ENCODE data around the gene PEX16.
A peak's percentile ranks its signal among the peaks of the same experiment; 100 is the strongest.
"Not testable (repeated sequence)": the region's sequence is repeated elsewhere in the genome, so short reads cannot be mapped to it uniquely, and the experiment has no call there.

The PEX16 gene

GRCh38 chr11:45918331-45918941, 759 bp upstream of the PEX16 start:
- peak; percentile 37 for DNase-seq

DNA sequence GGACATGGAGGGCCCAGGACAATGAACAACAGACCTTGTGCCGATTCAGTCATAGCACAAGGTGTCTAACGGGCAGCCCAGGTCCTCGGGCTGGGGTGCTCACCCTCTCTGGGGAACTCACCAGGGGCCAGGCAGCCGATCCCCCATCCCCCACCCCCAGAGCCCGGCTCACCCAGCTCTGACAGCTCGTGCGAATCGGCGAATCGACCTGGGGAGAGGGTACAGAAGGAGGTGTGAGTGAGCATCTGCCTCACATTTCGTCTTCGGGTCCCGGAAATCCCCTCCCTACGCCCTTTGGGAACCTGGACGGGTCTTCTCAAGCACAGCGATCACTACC, 423 bp downstream of the PEX16 start:
- no peak for DNase-seq

DNA sequence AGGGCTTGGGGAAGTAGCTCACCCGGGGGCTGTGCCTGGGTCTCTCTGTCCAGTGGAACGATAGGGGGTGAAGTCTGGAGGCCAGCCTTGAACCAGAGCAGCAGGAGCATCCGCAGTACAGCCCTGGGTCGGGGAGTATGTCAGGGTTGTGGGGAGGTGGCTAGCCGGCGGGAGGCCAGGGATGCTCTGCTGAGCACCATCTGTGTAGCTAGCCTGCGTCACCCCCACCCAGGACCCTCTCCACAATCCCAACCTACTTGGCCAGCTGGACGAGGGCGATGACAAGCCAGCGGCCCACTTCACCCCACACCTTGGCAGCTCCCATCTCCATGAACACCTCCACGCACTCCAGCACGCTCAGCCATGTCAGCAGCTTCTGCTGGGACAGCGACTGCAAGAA, 2.2 kb downstream of the PEX16 start:
- no peak for DNase-seq

- DNase-seq: no peak
Observed at GRCh38 chr11:45913942-45914635, 3.6 kb downstream of the PEX16 start.

DNA sequence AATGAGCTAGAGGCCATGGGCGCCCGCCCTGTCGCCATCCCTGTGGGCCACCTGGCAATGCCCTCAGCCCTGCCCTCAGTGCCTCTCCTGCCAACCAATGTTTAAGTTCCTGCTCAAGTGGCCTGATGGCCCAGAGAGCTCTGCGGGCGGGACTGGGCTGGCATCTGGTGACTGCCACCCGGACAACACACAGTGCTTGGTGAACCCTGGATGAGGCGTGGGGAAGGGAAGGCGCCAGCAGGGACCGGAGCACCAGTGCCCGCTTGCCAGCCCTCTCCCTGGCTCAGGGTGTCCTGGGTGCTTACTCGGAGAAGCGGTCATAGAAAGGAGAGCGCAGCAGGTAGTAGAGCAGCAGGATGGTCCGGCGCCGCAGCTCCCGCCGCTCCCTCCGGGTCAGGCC, 4.2 kb downstream of the PEX16 start:
- no peak for DNase-seq

DNA sequence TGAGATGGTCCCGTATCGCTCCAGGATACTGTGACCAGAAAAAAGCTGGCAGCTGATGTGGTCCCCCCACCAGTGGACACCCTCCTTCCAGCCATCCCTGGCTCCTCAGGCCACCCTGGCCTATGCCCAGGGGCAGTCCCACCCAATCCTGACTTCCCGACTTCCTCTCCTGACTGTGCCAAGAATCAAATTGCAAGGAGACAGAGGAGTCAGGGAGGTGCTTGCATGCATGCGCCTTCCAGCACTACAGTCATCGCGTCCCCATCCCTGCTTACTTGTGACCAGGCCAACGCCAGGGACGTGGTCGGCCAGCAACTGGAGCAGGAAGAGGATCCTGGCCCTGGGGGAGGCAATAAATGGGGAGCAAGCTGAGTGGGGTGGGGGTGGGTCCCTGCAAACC, 7.1 kb downstream of the PEX16 start:
- no peak for DNase-seq

DNA sequence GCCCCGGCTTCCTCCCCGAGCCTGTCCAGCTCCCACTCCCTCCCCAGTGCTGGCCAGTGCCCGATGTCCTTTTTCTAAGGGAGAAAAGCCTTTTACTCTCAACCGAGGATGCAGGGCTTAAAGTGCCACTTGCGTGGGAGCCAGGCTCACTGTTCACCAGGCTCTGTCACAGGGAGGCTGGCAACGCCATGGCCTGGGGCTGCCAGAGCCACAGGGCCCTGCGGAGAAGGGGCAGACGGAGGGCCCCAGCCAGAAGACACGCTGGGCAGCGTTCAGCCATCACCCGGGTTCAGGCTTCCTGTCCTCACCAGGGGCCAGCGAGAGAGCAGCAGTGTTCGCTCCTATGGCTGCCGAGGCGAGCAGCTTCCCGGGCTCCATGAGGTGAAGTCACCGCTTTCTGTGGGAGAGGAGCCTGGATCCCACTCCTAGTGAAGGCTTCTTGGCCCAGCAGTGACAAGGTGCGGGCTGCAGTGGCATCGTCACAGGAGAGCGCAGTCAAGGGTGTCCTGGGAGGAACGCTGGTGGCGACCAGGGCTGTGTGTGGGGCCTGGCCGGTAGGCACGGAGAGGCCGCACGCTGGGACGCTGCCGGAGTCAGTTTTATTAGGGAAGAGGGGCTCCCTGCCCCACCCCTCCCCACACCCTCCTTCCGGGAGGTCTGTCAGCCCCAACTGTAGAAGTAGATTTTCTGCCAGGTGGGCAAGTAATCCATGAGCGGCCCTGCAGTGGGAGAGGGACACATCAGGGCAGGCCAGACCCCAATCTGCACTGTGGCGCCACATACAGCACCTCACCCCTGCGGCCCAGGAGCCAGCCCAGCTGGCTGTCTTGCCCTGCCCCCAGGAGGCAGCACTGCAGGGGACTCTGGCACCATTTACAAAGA, 7.8 kb downstream of the PEX16 start:
- DNase-seq: no peak

DNA sequence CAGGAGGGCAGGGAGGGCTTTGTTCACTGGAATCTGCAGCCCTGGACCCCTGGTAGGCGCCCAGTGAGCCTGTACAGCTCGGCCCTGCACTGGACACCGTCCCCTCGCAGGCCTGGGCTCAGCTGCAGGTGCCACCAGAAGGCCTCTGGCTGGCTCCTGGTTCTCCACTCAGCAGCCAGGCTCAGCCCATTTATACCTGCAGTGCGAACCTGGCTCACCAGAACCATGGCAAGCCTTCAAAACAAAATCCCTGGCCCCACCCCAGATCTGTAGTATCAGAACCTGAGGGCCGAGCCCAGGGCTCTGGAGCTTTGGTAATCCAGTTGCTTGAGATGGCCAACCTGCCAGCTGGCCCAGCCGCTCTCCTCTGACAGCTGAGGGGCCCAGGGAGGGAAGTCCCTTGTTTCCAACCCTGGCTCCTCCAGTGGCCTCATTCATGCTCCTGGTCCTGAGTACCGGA, 9.7 kb downstream of the PEX16 start:
- no peak for DNase-seq

DNA sequence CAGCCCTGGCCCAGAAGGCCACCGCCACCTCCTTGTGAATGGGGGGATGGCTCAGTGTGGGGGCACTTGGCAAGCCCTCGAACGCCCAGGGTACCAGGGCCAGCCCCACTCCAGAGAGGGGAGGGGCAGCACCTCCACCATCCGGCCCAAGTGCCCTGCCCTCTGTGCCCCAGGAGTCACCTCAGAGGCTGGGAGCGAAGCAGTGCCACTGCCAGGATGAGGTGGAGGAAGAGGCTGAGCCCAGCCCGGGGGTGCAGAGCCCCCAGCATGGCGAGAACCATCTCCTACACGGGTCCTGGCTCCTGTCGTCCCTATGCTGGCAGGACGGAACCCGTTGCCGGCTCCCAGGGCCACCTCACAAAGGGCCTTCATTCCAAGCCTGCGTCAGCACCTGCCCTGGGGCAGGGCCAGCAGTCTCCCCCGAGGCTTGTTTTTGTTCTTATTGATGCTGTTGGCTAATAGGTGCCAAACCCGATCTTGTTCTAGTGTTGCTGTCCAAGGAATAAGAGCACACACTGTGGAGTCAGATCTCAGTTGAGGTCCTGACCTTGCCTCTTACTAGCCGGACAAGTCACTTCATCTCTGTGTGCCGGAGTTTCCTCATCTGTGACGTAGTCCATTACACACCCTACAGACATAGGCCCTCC, 10.6 kb downstream of the PEX16 start, which contains the start of gene FREY1:
FREY1 (minus strand) TSS at position 307 of the 647 bp plus-strand sequence; CDS start at position 281, 26 bp downstream.
- DNase-seq: no peak

DNA sequence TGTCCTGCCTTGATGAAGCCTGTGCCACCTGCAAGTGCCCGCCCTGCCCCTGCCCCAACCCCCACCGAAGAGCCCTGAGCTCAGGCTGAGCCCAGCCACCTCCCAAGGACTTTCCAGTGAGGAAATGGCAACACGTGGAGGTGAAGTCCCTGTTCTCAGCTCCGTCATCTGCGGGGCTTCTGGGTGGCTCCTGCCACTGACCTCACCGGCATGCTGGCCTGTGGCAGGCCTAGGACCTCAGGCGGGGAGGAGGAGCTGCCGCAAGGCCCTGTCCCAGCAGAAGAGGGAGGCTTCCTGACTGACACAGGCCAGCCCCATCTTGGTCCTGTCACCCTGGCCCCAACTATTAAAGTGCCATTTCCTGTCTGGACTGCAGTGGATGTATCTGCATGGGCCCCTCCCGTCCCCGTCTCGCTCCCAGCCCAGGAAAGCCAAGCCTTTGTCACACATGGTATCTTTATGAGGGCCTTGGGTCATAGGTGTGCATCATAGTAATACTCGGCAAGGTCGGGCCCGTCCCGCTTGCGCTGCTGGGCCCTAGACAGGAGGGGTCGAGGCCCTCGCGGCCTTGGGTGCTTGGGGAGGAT, 11.5 kb downstream of the PEX16 start:
- DNase-seq: no peak

DNA sequence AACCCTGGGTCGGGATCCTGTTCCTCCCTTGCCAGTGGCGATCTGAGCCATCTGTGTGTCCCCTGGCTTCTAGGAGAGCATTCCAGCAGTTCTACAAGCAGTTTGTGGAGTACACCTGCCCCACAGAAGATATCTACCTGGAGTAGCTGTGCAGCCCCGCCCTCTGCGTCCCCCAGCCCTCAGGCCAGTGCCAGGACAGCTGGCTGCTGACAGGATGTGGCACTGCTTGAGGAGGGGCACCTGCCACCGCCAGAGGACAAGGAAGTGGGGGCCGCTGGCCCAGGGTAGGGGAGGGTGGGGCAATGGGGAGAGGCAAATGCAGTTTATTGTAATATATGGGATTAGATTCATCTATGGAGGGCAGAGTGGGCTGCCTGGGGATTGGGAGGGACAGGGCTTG, 12.1 kb downstream of the PEX16 start:
- not testable (repeated sequence) for DNase-seq

DNA sequence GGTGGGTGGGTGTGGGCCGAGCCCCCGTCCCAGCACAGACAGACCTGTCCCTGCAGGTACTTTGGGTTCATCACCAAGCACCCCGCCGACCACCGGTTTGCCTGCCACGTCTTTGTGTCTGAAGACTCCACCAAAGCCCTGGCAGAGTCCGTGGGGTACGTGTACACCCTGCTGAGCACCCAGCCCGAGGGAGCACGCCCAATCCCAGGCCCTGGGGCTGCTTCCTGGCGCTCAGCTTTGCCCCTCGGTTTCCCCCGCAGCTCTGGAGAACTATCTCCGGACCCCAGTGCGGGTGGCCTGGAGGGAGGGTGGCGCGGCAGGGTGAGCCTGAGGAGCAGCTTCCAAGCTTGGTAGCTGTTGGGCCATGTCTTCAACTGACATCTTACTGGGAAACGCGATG, 12.6 kb downstream of the PEX16 start:
- DNase-seq: no peak

GRCh38 chr11:45904309-45904915, 13.3 kb downstream of the PEX16 start:
- DNase-seq: no peak

DNA sequence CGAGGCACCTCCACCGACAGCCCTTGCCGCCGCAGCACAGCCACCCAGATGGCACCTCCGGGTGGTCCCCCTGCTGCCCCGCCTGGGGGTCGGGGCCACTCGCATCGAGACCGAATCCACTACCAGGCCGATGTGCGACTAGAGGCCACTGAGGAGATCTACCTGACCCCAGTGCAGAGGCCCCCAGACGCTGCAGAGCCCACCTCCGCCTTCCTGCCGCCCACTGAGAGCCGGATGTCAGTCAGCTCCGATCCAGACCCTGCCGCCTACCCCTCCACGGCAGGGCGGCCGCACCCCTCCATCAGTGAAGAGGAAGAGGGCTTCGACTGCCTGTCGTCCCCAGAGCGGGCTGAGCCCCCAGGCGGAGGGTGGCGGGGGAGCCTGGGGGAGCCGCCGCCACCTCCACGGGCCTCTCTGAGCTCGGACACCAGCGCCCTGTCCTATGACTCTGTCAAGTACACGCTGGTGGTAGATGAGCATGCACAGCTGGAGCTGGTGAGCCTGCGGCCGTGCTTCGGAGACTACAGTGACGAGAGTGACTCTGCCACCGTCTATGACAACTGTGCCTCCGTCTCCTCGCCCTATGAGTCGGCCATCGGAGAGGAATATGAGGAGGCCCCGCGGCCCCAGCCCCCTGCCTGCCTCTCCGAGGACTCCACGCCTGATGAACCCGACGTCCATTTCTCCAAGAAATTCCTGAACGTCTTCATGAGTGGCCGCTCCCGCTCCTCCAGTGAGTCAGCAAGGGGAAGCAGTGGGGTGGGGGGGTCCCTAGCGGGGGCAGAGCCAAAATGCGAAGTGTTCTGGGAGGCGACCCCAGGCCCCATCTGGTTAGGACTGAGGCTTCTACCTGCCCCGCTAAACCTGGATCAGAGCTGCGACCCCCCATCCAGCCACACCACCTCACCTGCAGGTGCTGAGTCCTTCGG, 15.0 kb downstream of the PEX16 start:
- no peak for DNase-seq

DNA sequence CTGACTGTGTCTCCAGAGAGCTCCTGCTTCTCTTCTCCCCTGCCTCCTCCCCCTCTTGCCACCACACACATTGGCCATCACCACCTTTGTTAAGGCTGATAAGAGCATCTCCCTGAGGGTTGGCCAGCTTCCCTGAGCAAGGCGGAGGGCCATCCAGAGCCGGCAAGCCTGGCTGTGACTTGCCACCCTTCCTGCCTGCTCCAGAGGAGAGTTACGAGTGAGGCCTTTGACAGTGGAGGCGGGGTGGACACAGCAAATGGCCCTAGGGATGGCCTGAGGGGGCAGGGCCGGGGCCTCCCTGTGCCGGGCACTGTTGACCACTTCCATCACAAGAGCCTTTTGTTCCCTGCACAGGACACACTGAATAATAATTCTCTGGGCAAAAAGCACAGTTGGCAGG, 16.1 kb downstream of the PEX16 start:
- no peak for DNase-seq

DNA sequence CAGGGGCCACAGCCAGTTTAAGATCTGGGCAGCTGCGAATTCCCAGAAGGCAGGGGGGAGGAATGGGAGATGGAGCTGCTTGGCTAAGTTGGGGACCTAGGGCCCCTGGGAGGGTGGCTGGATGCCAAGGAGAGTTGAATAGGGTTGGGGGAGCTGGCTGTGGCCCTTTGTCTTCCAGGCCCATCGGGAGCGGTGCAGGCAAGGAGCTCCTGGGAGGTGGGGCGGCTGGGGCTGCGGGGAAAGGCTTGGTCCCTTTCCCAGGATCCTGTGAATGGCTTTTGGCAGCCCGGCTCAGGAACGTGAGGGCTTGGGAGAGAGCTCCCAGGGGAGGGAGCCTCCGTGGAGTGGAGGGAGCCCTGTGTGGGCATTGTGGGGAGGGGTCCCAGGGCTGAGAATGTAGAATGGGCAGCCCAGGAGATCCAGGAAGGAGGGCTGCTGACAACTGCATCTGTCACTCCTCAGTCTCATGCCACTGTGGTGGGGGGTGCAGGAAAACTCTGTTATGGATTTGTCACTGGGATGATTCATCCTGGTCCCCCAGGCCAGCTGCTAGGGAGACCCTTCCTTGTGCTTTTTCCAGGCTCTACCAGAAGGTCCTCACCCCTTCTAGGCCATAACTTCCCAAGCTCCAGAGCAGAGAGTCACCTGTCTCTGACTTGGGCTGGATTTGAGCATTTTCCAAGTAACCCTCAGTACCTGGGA, 16.6 kb downstream of the PEX16 start:
- DNase-seq: no peak

GRCh38 chr11:45900175-45900800, 17.4 kb downstream of the PEX16 start:
- not testable (repeated sequence) for DNase-seq

- DNase-seq: no peak
Observed at GRCh38 chr11:45899448-45900174, 18.1 kb downstream of the PEX16 start.

DNA sequence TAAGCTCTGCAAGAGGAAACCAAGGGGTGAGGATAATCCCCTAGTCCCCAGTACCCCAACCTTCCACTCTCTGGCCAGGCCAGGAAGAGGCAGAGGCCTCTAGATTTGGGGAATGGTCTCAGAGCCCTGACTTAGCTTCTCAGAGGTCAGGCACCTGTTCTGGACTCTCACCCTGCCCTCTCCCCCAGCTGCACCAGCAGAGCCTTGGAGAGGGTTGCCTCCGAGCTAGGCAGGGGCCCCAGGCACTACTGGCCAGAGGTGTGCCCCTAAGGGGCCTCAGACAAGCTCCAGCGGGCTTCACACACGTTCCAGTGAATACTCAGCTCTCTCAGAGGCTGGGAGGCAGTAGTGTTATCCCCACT, 18.6 kb downstream of the PEX16 start:
- DNase-seq: no peak

GRCh38 chr11:45897556-45897955, 20.1 kb downstream of the PEX16 start:
- no peak for DNase-seq

Data from KG1 (cell line).